Gastrocnemius medialis (tissue), 4 donors: ENCODE data around the gene PAPPA.

Source experiments
- POLR2A ChIP-seq, 2 donors: fragments of 450-650 bp; IDR thresholded peaks; one replicate each; pipeline ENCODE4 v1.6.1; 2017; ENCODE audit warnings: antibody characterized with exemption in 2 of 2, mild to moderate bottlenecking in 2 of 2, moderate library complexity in 2 of 2
- TF ChIP-seq, protein P1 (sequence below), 5 experiments: fragments of 450-650 bp in 3 of 5; fragments of 200-600 bp in 2 of 5; sonication (generic) in 2 of 5; IDR thresholded peaks in 4 of 5; conservative IDR thresholded peaks in 1 of 5; 1 replicate in 4 of 5; 2 replicates in 1 of 5; pipeline ENCODE4 v1.5.1; 2016 to 2019; ENCODE audit warnings: antibody characterized with exemption in 5 of 5, mild to moderate bottlenecking in 3 of 5, moderate library complexity in 3 of 5

- no peak for TF ChIP-seq POLR2A (IDR thresholded peaks at IDR 0.05)
- TF ChIP-seq, protein P1, sequence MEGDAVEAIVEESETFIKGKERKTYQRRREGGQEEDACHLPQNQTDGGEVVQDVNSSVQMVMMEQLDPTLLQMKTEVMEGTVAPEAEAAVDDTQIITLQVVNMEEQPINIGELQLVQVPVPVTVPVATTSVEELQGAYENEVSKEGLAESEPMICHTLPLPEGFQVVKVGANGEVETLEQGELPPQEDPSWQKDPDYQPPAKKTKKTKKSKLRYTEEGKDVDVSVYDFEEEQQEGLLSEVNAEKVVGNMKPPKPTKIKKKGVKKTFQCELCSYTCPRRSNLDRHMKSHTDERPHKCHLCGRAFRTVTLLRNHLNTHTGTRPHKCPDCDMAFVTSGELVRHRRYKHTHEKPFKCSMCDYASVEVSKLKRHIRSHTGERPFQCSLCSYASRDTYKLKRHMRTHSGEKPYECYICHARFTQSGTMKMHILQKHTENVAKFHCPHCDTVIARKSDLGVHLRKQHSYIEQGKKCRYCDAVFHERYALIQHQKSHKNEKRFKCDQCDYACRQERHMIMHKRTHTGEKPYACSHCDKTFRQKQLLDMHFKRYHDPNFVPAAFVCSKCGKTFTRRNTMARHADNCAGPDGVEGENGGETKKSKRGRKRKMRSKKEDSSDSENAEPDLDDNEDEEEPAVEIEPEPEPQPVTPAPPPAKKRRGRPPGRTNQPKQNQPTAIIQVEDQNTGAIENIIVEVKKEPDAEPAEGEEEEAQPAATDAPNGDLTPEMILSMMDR (IDR thresholded peaks at IDR 0.05 in 4 of 5, conservative IDR thresholded peaks at IDR 0.05 in 1 of 5): no peak
These were observed 277.3 kb downstream of the PAPPA start for GRCh38 chr9:116430849-116431248.
